NT2/D1 (cell line): Measurements from ENCODE around the gene APOB.

ENCODE experiments used
- YY1 ChIP-seq: IDR thresholded peaks from 2 replicates; pipeline ENCODE4 v1.6.1; 2011; ENCODE audit not compliant: insufficient read length, insufficient read depth
- ZNF274 ChIP-seq: IDR thresholded peaks from 2 replicates; pipeline ENCODE4 v1.6.1; 2011; ENCODE audit warnings: mild to moderate bottlenecking, low read depth, low read length

DNA sequence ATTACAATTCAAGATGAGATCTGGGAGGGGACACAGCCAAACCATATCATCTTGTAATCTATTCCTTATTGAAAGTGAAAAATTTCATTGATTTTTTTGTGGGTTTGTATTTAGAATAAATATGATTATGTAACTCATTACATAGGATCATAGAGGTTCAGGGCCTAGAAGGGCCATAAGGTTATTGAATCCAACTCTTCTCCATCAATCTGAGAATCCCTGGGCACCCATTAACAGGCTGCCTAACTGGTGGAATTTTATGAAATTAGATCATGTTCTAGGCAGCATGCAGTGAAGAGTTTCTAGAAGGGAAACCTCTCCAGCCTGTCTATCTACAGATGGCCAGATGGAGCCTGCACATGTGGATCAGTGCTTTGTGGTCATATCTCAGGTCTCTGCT is 6.3 kb upstream of the APOB start:
- TF ChIP-seq YY1 (no peak), ZNF274 (no peak)
